AG04449 (cell line): ENCODE data around the gene WDR20.

Source experiments
- CTCF ChIA-PET: fragments of 350-600 bp; formaldehyde crosslinking; extraction: SDS; loops from one replicate; lab custom pipeline; 2021; ENCODE audit warnings: antibody characterized with exemption; lab: Yijun Ruan, JAX
- POLR2A ChIA-PET: fragments of 400-600, 350-600 bp; formaldehyde crosslinking; extraction: SDS; loops from one replicate; lab custom pipeline; 2020; ENCODE audit warnings: antibody characterized with exemption, inconsistent platforms; lab: Yijun Ruan, JAX
- DNase-seq: peaks from one replicate; pipeline ENCODE4 v3.0.0-alpha.2; 2010; ENCODE audit warnings: low read depth, low spot score
- H3K4me3 ChIP-seq: 2 replicates; pipeline ENCODE4 v1.5.1; 2011; ENCODE audit warnings: low read depth, mild to moderate bottlenecking, control low read depth, low read length
- CTCF ChIP-seq: IDR thresholded peaks from one replicate; pipeline ENCODE4 v1.5.1; 2011; ENCODE audit warnings: mild to moderate bottlenecking, moderate library complexity, low read length, control low read depth, inconsistent platforms; ENCODE audit not compliant: insufficient read depth; ENCODE audit errors: missing control alignments

Gene WDR20

GRCh38 chr14:102223682-102224081, 84.0 kb downstream of the WDR20 start:
- CTCF ChIA-PET = interaction anchor here (2.0 to 2.6 kb wide), 2 partner anchors 12 to 91 kb away, joined by 6 to 17 read pairs; no protein-coding TSS in a partner anchor

GRCh38 chr14:102225386-102225785, 85.7 kb downstream of the WDR20 start:
- ChIA-PET CTCF (interaction anchor here (1.6 to 2.6 kb wide), 3 partner anchors 8 to 90 kb away, joined by 3 to 17 read pairs (median 6); no protein-coding TSS in a partner anchor), POLR2A (no interaction called here)
- no peak overlapping the region for H3K4me3 ChIP-seq
- no peak for TF ChIP-seq CTCF
- DNase-seq = no peak

More at GRCh38 chr14:102223682-102224081, 84.0 kb downstream of the WDR20 start:
- no peak for DNase-seq
- POLR2A ChIA-PET = no interaction called here
- TF ChIP-seq CTCF = no peak
- H3K4me3 ChIP-seq = no peak overlapping the region

GRCh38 chr14:102225936-102226335, 86.2 kb downstream of the WDR20 start:
- no peak for TF ChIP-seq CTCF
- H3K4me3 ChIP-seq = no peak overlapping the region
- no peak for DNase-seq
- ChIA-PET POLR2A (no interaction called here), CTCF (interaction anchor here (1.5 to 2.6 kb wide), 3 partner anchors 7 to 89 kb away, joined by 3 to 17 read pairs (median 5); no protein-coding TSS in a partner anchor)

- ChIA-PET POLR2A (no interaction called here), CTCF (interaction anchor here (1.5 kb wide), 1 partner anchor 10 kb away, joined by 5 read pairs; no protein-coding TSS in a partner anchor)
- no peak for TF ChIP-seq CTCF
- no peak overlapping the region for H3K4me3 ChIP-seq
- no peak for DNase-seq
These were observed 86.8 kb downstream of the WDR20 start for GRCh38 chr14:102226356-102227125.

GRCh38 chr14:102227184-102227964, 87.7 kb downstream of the WDR20 start:
- ChIA-PET CTCF (interaction anchor here (1.2 to 1.5 kb wide), 2 partner anchors 9 to 87 kb away, joined by 4 to 5 read pairs; no protein-coding TSS in a partner anchor), POLR2A (no interaction called here)
- H3K4me3 ChIP-seq = no peak overlapping the region
- DNase-seq = no peak
- TF ChIP-seq CTCF = no peak
